K562 (cell line): ENCODE data around the gene C6orf163. TPM values are rescaled to one million over a fixed set of nuclear protein-coding genes. Genes with fewer than 3 reads are reported as not detected.

Source experiments
- BCL6 ChIP-seq: fragments of 250-450 bp; sonication (Bioruptor Pico); IDR thresholded peaks from 2 replicates; pipeline ENCODE4 v1.4.0; 2020
- DDX20 ChIP-seq: fragments of 450-650 bp; IDR thresholded peaks from 2 replicates; pipeline ENCODE4 v1.6.1; 2016; ENCODE audit warnings: missing genetic modification characterization, low read depth, mild to moderate bottlenecking, missing compliant biosample characterization, moderate library complexity
- POLR2H ChIP-seq: IDR thresholded peaks from 2 replicates; pipeline ENCODE4 v1.6.1; 2016; ENCODE audit warnings: missing genetic modification characterization, low read depth, mild to moderate bottlenecking, control low read depth, missing compliant biosample characterization, moderate library complexity
- SMARCA4 ChIP-seq: fragments of 450-650 bp; IDR thresholded peaks from 2 replicates; pipeline ENCODE4 v1.6.1; 2016
- VEZF1 ChIP-seq: fragments of 200-800 bp; sonication (Bioruptor generic); IDR thresholded peaks from 2 replicates; pipeline ENCODE4 v1.6.1; 2017; ENCODE audit warnings: missing genetic modification characterization, missing compliant biosample characterization
- ZNF644 ChIP-seq: fragments of 200-800 bp; sonication (Bioruptor generic); IDR thresholded peaks from 2 replicates; pipeline ENCODE4 v1.6.1; 2016; ENCODE audit warnings: low read depth, missing genetic modification characterization, missing compliant biosample characterization
- polyA plus RNA-seq, 8 experiments: library from polyadenylated mRNA; depleted of rRNA in 4 of 8; stranded (reverse) in 5 of 8; unstranded in 3 of 8; fragments of >200 nt; fragmentation: Nextera tagmentation in 2 of 8; fragmentation: Illumina TruSeq in 1 of 8; extraction: Ambion mirVana in 2 of 8; extraction: Trizol in 1 of 8; gene quantifications; 2 replicates each; pipeline versions ENCODE4 v1.2.1 to v1.2.3, GENCODE V29; 2011 to 2014; ENCODE audit warnings: inconsistent platforms in 1 of 8, missing spikeins in 1 of 8
- total RNA-seq, 7 experiments: library from RNA; depleted of rRNA in 6 of 7; stranded (reverse); fragments of >200 nt in 6 of 7; fragmentation: Illumina TruSeq in 2 of 7; extraction: Trizol in 2 of 7; gene quantifications; 2 replicates each; pipeline versions ENCODE4 v1.2.1 to v1.2.3, GENCODE V29; 2011 to 2021; ENCODE audit warnings: low replicate concordance in 1 of 7
- TF ChIP-seq, protein P1 (sequence below): fragments of 450-650 bp; IDR thresholded peaks from 2 replicates; pipeline ENCODE4 v1.6.1; 2016; ENCODE audit warnings: mild to moderate bottlenecking, moderate library complexity
- TF ChIP-seq, protein P2 (sequence below), 2 experiments: IDR thresholded peaks in 1 of 2; conservative IDR thresholded peaks in 1 of 2; 2 replicates each; pipeline ENCODE4 v1.6.1; 2016; ENCODE audit warnings: low read depth in 2 of 2, mild to moderate bottlenecking in 1 of 2, missing compliant biosample characterization in 1 of 2, missing genetic modification characterization in 1 of 2, moderate library complexity in 1 of 2
- TF ChIP-seq, protein P3 (sequence below): fragments of 450-650 bp; IDR thresholded peaks from 2 replicates; pipeline ENCODE4 v1.6.1; 2016

The C6orf163 gene
- total and polyA plus RNA-seq, 9 of the 15 experiments (the other 6 are each of a cell fraction or from before 2014, with no cell fraction given) = 0.67 to 4.7 (median 1.5) TPM

DNA sequence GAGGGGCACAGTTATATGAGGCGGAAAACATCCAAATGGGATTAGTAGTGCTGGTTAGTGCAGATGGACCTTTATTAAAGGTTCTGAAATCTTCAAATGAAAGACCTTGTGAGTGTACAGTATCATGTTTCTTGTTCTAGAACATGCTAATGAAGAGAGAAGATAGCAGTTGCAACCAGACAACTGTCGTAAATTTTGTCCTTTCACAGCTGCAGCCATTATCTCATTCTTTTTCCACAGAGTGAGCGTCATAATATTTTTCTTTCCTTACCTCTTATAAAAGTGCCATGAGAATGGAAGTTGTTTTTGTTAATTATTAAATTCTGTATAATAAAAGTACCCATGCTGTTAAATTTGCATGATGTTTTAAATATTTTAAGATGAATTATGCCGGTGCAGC, 4.4 kb upstream of the C6orf163 start (continued):
- TF ChIP-seq, protein P1, sequence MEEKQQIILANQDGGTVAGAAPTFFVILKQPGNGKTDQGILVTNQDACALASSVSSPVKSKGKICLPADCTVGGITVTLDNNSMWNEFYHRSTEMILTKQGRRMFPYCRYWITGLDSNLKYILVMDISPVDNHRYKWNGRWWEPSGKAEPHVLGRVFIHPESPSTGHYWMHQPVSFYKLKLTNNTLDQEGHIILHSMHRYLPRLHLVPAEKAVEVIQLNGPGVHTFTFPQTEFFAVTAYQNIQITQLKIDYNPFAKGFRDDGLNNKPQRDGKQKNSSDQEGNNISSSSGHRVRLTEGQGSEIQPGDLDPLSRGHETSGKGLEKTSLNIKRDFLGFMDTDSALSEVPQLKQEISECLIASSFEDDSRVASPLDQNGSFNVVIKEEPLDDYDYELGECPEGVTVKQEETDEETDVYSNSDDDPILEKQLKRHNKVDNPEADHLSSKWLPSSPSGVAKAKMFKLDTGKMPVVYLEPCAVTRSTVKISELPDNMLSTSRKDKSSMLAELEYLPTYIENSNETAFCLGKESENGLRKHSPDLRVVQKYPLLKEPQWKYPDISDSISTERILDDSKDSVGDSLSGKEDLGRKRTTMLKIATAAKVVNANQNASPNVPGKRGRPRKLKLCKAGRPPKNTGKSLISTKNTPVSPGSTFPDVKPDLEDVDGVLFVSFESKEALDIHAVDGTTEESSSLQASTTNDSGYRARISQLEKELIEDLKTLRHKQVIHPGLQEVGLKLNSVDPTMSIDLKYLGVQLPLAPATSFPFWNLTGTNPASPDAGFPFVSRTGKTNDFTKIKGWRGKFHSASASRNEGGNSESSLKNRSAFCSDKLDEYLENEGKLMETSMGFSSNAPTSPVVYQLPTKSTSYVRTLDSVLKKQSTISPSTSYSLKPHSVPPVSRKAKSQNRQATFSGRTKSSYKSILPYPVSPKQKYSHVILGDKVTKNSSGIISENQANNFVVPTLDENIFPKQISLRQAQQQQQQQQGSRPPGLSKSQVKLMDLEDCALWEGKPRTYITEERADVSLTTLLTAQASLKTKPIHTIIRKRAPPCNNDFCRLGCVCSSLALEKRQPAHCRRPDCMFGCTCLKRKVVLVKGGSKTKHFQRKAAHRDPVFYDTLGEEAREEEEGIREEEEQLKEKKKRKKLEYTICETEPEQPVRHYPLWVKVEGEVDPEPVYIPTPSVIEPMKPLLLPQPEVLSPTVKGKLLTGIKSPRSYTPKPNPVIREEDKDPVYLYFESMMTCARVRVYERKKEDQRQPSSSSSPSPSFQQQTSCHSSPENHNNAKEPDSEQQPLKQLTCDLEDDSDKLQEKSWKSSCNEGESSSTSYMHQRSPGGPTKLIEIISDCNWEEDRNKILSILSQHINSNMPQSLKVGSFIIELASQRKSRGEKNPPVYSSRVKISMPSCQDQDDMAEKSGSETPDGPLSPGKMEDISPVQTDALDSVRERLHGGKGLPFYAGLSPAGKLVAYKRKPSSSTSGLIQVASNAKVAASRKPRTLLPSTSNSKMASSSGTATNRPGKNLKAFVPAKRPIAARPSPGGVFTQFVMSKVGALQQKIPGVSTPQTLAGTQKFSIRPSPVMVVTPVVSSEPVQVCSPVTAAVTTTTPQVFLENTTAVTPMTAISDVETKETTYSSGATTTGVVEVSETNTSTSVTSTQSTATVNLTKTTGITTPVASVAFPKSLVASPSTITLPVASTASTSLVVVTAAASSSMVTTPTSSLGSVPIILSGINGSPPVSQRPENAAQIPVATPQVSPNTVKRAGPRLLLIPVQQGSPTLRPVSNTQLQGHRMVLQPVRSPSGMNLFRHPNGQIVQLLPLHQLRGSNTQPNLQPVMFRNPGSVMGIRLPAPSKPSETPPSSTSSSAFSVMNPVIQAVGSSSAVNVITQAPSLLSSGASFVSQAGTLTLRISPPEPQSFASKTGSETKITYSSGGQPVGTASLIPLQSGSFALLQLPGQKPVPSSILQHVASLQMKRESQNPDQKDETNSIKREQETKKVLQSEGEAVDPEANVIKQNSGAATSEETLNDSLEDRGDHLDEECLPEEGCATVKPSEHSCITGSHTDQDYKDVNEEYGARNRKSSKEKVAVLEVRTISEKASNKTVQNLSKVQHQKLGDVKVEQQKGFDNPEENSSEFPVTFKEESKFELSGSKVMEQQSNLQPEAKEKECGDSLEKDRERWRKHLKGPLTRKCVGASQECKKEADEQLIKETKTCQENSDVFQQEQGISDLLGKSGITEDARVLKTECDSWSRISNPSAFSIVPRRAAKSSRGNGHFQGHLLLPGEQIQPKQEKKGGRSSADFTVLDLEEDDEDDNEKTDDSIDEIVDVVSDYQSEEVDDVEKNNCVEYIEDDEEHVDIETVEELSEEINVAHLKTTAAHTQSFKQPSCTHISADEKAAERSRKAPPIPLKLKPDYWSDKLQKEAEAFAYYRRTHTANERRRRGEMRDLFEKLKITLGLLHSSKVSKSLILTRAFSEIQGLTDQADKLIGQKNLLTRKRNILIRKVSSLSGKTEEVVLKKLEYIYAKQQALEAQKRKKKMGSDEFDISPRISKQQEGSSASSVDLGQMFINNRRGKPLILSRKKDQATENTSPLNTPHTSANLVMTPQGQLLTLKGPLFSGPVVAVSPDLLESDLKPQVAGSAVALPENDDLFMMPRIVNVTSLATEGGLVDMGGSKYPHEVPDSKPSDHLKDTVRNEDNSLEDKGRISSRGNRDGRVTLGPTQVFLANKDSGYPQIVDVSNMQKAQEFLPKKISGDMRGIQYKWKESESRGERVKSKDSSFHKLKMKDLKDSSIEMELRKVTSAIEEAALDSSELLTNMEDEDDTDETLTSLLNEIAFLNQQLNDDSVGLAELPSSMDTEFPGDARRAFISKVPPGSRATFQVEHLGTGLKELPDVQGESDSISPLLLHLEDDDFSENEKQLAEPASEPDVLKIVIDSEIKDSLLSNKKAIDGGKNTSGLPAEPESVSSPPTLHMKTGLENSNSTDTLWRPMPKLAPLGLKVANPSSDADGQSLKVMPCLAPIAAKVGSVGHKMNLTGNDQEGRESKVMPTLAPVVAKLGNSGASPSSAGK = peak; percentile 49; the same call in 1 of the 2 replicates
- no peak for TF ChIP-seq BCL6 (CRISPR knock-in tag)
- TF ChIP-seq DDX20 (tag) = no peak
- no peak for TF ChIP-seq VEZF1 (CRISPR knock-in tag)
- peak; percentile 47; the same call in 1 of the 2 replicates for TF ChIP-seq POLR2H (tag)
- 0 out of 2 replicates have a peak, but pooled peaks have one; percentile 20 for TF ChIP-seq SMARCA4
- TF ChIP-seq, protein P2, sequence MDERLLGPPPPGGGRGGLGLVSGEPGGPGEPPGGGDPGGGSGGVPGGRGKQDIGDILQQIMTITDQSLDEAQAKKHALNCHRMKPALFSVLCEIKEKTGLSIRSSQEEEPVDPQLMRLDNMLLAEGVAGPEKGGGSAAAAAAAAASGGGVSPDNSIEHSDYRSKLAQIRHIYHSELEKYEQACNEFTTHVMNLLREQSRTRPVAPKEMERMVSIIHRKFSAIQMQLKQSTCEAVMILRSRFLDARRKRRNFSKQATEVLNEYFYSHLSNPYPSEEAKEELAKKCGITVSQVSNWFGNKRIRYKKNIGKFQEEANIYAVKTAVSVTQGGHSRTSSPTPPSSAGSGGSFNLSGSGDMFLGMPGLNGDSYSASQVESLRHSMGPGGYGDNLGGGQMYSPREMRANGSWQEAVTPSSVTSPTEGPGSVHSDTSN (CRISPR knock-in tag; IDR thresholded peaks at IDR 0.05; ENCODE audit: low read depth) = no peak
- TF ChIP-seq, protein P2 (tag; conservative IDR thresholded peaks at IDR 0.05; ENCODE audit: low read depth) = peak; percentile 85
- no peak for TF ChIP-seq ZNF644
- TF ChIP-seq, protein P3, sequence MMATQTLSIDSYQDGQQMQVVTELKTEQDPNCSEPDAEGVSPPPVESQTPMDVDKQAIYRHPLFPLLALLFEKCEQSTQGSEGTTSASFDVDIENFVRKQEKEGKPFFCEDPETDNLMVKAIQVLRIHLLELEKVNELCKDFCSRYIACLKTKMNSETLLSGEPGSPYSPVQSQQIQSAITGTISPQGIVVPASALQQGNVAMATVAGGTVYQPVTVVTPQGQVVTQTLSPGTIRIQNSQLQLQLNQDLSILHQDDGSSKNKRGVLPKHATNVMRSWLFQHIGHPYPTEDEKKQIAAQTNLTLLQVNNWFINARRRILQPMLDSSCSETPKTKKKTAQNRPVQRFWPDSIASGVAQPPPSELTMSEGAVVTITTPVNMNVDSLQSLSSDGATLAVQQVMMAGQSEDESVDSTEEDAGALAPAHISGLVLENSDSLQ = peak; percentile 61
